Astrocyte of the cerebellum (primary cell): Measurements from ENCODE around the gene SERPINB4.

Experiments used
- DNase-seq: peaks from one replicate; pipeline ENCODE4 v3.0.0-alpha.2; 2011; ENCODE audit warnings: low read depth
- H3K4me3 ChIP-seq: 2 replicates; pipeline ENCODE4 v1.5.1; 2011; ENCODE audit warnings: mild to moderate bottlenecking, low read depth, low read length, moderate library complexity
- CTCF ChIP-seq: IDR thresholded peaks from 2 replicates; pipeline ENCODE4 v1.5.1; 2012; ENCODE audit warnings: low read length, low read depth, moderate library complexity, mild to moderate bottlenecking; ENCODE audit errors: missing control alignments
- in situ Hi-C: cut with HindIII; loops from 2 replicates; pipeline ENCODE4 v1.10.0; 2017; ENCODE audit warnings: low sequenced_read_pairs

SERPINB4 gene

GRCh38 chr18:63624863-63625262, 19.2 kb downstream of the SERPINB4 start:
- H3K4me3 ChIP-seq: no peak overlapping the region
- DNase-seq: no peak
- no peak for TF ChIP-seq CTCF
- in situ Hi-C loops: no loop called here

GRCh38 chr18:63619661-63620060, 24.4 kb downstream of the SERPINB4 start:
- in situ Hi-C loops: no loop called here
- H3K4me3 ChIP-seq: no peak overlapping the region
- no peak for DNase-seq
- TF ChIP-seq CTCF: no peak

GRCh38 chr18:63617915-63618234, 26.2 kb downstream of the SERPINB4 start:
- in situ Hi-C loops: no loop called here
- H3K4me3 ChIP-seq: no peak overlapping the region
- DNase-seq: no peak
- no peak for TF ChIP-seq CTCF

GRCh38 chr18:63617049-63617914, 26.8 kb downstream of the SERPINB4 start:
- no peak for TF ChIP-seq CTCF
- DNase-seq: no peak
- no peak overlapping the region for H3K4me3 ChIP-seq
- in situ Hi-C loops: no loop called here

- no peak overlapping the region for H3K4me3 ChIP-seq
- DNase-seq: no peak
- TF ChIP-seq CTCF: no peak
- in situ Hi-C loops: no loop called here
Measured at GRCh38 chr18:63613420-63613819, 30.6 kb downstream of the SERPINB4 start.

- in situ Hi-C loops: no loop called here
- no peak for TF ChIP-seq CTCF
- DNase-seq: no peak
- H3K4me3 ChIP-seq: no peak overlapping the region
Measured at GRCh38 chr18:63606526-63606925, 37.5 kb downstream of the SERPINB4 start.
